SK-N-SH (cell line): ENCODE results near the gene FOCAD. TPM values are rescaled to one million over a fixed set of nuclear protein-coding genes. Genes with fewer than 3 reads are reported as not detected.

ENCODE experiments used
- CTCF ChIA-PET: fragments of 300-600, 350-600 bp; formaldehyde crosslinking; extraction: SDS; loops from one replicate; lab custom pipeline; 2021; lab: Yijun Ruan, JAX
- POLR2A ChIA-PET: fragments of 350-600 bp; sonication (Branson Sonifier 250); formaldehyde crosslinking; extraction: SDS; loops from one replicate; lab custom pipeline; 2020; ENCODE audit warnings: antibody characterized with exemption, inconsistent platforms; lab: Yijun Ruan, JAX
- DNase-seq: peaks from one replicate; pipeline ENCODE4 v3.0.0; 2012
- H2AFZ ChIP-seq: fragments of 200-600 bp; sonication (generic); 2 replicates; pipeline ENCODE4 v1.8.1; 2016; ENCODE audit warnings: antibody characterized with exemption, mild to moderate bottlenecking, low read depth
- H3F3A ChIP-seq: fragments of 200-600 bp; sonication (generic); replicated peaks from 2 replicates; pipeline ENCODE3; 2016; ENCODE audit warnings: antibody characterized with exemption, mild to moderate bottlenecking; ENCODE audit not compliant: insufficient read depth
- H3K27ac ChIP-seq, 2 experiments: fragments of 200-500 bp in 1 of 2; fragments of 200-600 bp in 1 of 2; sonication (Bioruptor generic) in 1 of 2; sonication (generic), shearing (Covaris generic) in 1 of 2; 2 replicates each; pipeline versions ENCODE4 v1.5.1 to v1.6.1; 2014 to 2016; ENCODE audit warnings: low read depth in 2 of 2, inconsistent platforms in 1 of 2, low read length in 1 of 2, mild to moderate bottlenecking in 1 of 2, mixed read lengths in 1 of 2
- H3K27me3 ChIP-seq: fragments of 200-600 bp; sonication (generic), shearing (Covaris generic); 2 replicates; pipeline ENCODE4 v1.6.1; 2016; ENCODE audit warnings: mixed run types; ENCODE audit not compliant: insufficient read depth
- H3K36me3 ChIP-seq, 2 experiments: fragments of 200-500 bp in 1 of 2; fragments of 200-600 bp in 1 of 2; sonication (Bioruptor generic) in 1 of 2; sonication (generic) in 1 of 2; replicated peaks in 1 of 2; 2 replicates each; pipeline versions ENCODE3 to v1.5.1; 2014 to 2016; ENCODE audit warnings: low read length in 1 of 2, mild to moderate bottlenecking in 1 of 2; ENCODE audit not compliant: insufficient read depth in 2 of 2, control insufficient read depth in 1 of 2
- H3K4me1 ChIP-seq, 2 experiments: fragments of 200-500 bp in 1 of 2; fragments of 200-600 bp in 1 of 2; sonication (Bioruptor generic) in 1 of 2; sonication (generic), shearing (Covaris generic) in 1 of 2; 2 replicates each; pipeline versions ENCODE4 v1.5.1 to v1.6.1; 2014 to 2016; ENCODE audit warnings: low read depth in 1 of 2, low read length in 1 of 2, mixed run types in 1 of 2; ENCODE audit not compliant: insufficient read depth in 2 of 2, control insufficient read depth in 1 of 2
- H3K4me2 ChIP-seq: fragments of 200-600 bp; sonication (generic), shearing (Covaris generic); 2 replicates; pipeline ENCODE4 v1.6.1; 2017; ENCODE audit warnings: mixed run types
- H3K4me3 ChIP-seq, 2 experiments: fragments of 200-500 bp in 1 of 2; fragments of 200-600 bp in 1 of 2; sonication (Bioruptor generic) in 1 of 2; sonication (generic), shearing (Covaris generic) in 1 of 2; 2 replicates each; pipeline versions ENCODE4 v1.5.1 to v1.8.1; 2014 to 2016; ENCODE audit warnings: low read depth in 2 of 2, inconsistent platforms in 1 of 2, low read length in 1 of 2, mild to moderate bottlenecking in 1 of 2, mixed read lengths in 1 of 2, moderate library complexity in 1 of 2
- H3K79me2 ChIP-seq: fragments of 200-600 bp; sonication (generic); 2 replicates; pipeline ENCODE4 v1.8.1; 2017; ENCODE audit warnings: mild to moderate bottlenecking; ENCODE audit not compliant: insufficient read depth
- H3K9ac ChIP-seq: fragments of 200-600 bp; sonication (generic); 2 replicates; pipeline ENCODE4 v1.6.1; 2017; ENCODE audit warnings: mixed run types
- H3K9me2 ChIP-seq: fragments of 200-600 bp; sonication (generic); 2 replicates; pipeline ENCODE4 v1.6.1; 2017; ENCODE audit warnings: mixed run types
- H3K9me3 ChIP-seq: fragments of 200-600 bp; sonication (generic); 2 replicates; pipeline ENCODE4 v1.6.1; 2017; ENCODE audit warnings: mixed run types, mild to moderate bottlenecking, moderate library complexity
- H4K20me1 ChIP-seq: fragments of 200-600 bp; sonication (generic); 2 replicates; pipeline ENCODE4 v1.6.1; 2017; ENCODE audit warnings: mild to moderate bottlenecking, mixed run types; ENCODE audit not compliant: insufficient read depth
- EP300 ChIP-seq, 2 experiments: IDR thresholded peaks; 2 replicates each; pipeline versions ENCODE4 v1.4.0 to v1.6.1; 2012; ENCODE audit warnings: borderline replicate concordance in 1 of 2, low read depth in 1 of 2, low read length in 1 of 2
- EZH2phosphoT487 ChIP-seq: fragments of 200-600 bp; sonication (generic); IDR thresholded peaks from 2 replicates; pipeline ENCODE4 v1.6.1; 2017; ENCODE audit warnings: low read depth, mixed run types, mild to moderate bottlenecking, antibody characterized with exemption, moderate library complexity, borderline replicate concordance
- GABPA ChIP-seq: IDR thresholded peaks from 2 replicates; pipeline ENCODE4 v1.4.0; 2012; ENCODE audit warnings: low read depth, mild to moderate bottlenecking
- JUND ChIP-seq: IDR thresholded peaks from 2 replicates; pipeline ENCODE4 v1.4.0; 2012
- MAX ChIP-seq: IDR thresholded peaks from 2 replicates; pipeline ENCODE4 v1.4.0; 2012; ENCODE audit warnings: low read depth
- MXI1 ChIP-seq: IDR thresholded peaks from 2 replicates; pipeline ENCODE4 v1.6.1; 2012; ENCODE audit warnings: mild to moderate bottlenecking, low read depth, low read length, improper control_type of control experiment
- NRF1 ChIP-seq: IDR thresholded peaks from 2 replicates; pipeline ENCODE4 v1.6.1; 2012; ENCODE audit warnings: low read depth, mild to moderate bottlenecking, low read length
- POLR2AphosphoS5 ChIP-seq: IDR thresholded peaks from 2 replicates; pipeline ENCODE4 v1.6.1; 2012; ENCODE audit warnings: low read depth, low read length
- RAD21 ChIP-seq: IDR thresholded peaks from 2 replicates; pipeline ENCODE4 v1.6.1; 2012; ENCODE audit warnings: mild to moderate bottlenecking, low read length
- RCOR1 ChIP-seq: fragments of 150-350 bp; IDR thresholded peaks from 2 replicates; pipeline ENCODE4 v1.6.1; 2017; ENCODE audit warnings: antibody characterized with exemption, low read length
- REST ChIP-seq: IDR thresholded peaks from 2 replicates; pipeline ENCODE4 v1.6.1; 2012; ENCODE audit warnings: mild to moderate bottlenecking, low read depth, low read length, moderate library complexity
- RFX5 ChIP-seq: IDR thresholded peaks from 2 replicates; pipeline ENCODE4 v1.6.1; 2012; ENCODE audit warnings: mild to moderate bottlenecking, improper control_type of control experiment, low read length
- SIN3A ChIP-seq: IDR thresholded peaks from 2 replicates; pipeline ENCODE4 v1.6.1; 2012; ENCODE audit warnings: low read depth, mild to moderate bottlenecking, low read length, moderate library complexity, borderline replicate concordance
- SMC3 ChIP-seq: IDR thresholded peaks from 2 replicates; pipeline ENCODE4 v1.6.1; 2012; ENCODE audit warnings: low read depth, low read length, improper control_type of control experiment
- TAF1 ChIP-seq: IDR thresholded peaks from 2 replicates; pipeline ENCODE4 v1.6.1; 2012; ENCODE audit warnings: low read depth, mild to moderate bottlenecking, low read length, moderate library complexity, borderline replicate concordance
- TCF12 ChIP-seq: IDR thresholded peaks from 2 replicates; pipeline ENCODE4 v1.4.0; 2012
- TEAD4 ChIP-seq: IDR thresholded peaks from 2 replicates; pipeline ENCODE4 v1.4.0; 2012; ENCODE audit warnings: mild to moderate bottlenecking, borderline replicate concordance; ENCODE audit not compliant: insufficient read depth
- YY1 ChIP-seq: IDR thresholded peaks from 2 replicates; pipeline ENCODE4 v1.4.0; 2012; ENCODE audit warnings: low read depth, mild to moderate bottlenecking
- WGBS: methylation state at CpG from one replicate; pipeline ENCODE4 v1.1.6; 2017; ENCODE audit warnings: low lambda C conversion rate; 5-methylcytosine and 5-hydroxymethylcytosine counted together
- polyA plus RNA-seq, 3 experiments: library from polyadenylated mRNA; depleted of rRNA; stranded (reverse); fragments of >200 nt; gene quantifications; 2 replicates each; pipeline ENCODE4 v1.2.3, GENCODE V29; 2012
- TF ChIP-seq, protein P1 (sequence below): IDR thresholded peaks from 2 replicates; pipeline ENCODE4 v1.4.0; 2012; ENCODE audit warnings: low read depth, borderline replicate concordance
- TF ChIP-seq, protein P2 (sequence below): fragments of 200-600 bp; sonication (generic); IDR thresholded peaks from 2 replicates; pipeline ENCODE4 v1.6.1; 2017; ENCODE audit warnings: antibody characterized with exemption, mild to moderate bottlenecking, moderate library complexity

Gene FOCAD
- polyA plus RNA-seq, 1 of the 3 experiments (the other 2 are of a cell fraction), result 15.8 TPM

DNA sequence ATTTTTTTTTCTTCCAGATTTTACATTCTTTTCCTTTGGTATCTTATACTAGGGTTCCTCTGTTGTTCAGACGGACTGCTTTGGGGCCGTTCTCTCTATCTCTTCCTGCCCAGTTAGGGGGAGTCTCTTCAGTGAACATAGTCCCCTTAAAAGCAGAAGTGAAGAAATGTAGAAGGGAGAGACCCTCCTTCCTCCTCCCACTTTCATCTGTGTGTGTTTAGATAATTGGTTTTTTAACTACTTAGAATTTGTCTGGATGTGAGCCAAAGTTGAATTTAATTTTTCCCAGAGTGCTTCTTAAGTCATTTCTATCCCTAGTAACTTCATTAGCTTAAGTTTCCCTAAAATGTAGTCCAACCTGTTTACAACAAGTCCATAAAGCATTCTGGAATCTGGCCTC lies 179.9 kb downstream of the FOCAD start:
- TF ChIP-seq, protein P1, sequence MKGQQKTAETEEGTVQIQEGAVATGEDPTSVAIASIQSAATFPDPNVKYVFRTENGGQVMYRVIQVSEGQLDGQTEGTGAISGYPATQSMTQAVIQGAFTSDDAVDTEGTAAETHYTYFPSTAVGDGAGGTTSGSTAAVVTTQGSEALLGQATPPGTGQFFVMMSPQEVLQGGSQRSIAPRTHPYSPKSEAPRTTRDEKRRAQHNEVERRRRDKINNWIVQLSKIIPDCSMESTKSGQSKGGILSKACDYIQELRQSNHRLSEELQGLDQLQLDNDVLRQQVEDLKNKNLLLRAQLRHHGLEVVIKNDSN, result no peak
- TF ChIP-seq YY1 (no peak), EP300 (IDR thresholded peaks at IDR 0.05; ENCODE audit: borderline replicate concordance in 1 of 2, low read depth in 1 of 2, low read length in 1 of 2) (no peak), TAF1 (no peak), SMC3 (no peak), POLR2AphosphoS5 (no peak), JUND (no peak), TCF12 (no peak), SIN3A (no peak)
- no peaks in the 10 kb centered on the region for H3K4me1 ChIP-seq
- H3K79me2 ChIP-seq, result no peaks in the 10 kb centered on the region
- H3K36me3 ChIP-seq, result peaks cover 2 to 5% of the 10 kb centered on the region in 2 experiments
- H3K9ac ChIP-seq, result no peak overlapping the region
- H3K27me3 ChIP-seq, result no peaks in the 10 kb centered on the region
- CTCF ChIA-PET, result interaction anchor here (0.6 kb wide), 1 partner anchor 19 kb away, joined by 3 read pairs; no protein-coding TSS in a partner anchor
- H4K20me1 ChIP-seq, result no peaks in the 10 kb centered on the region
- no peak for DNase-seq
- no peaks in the 10 kb centered on the region for H3K9me3 ChIP-seq
- H3K9me2 ChIP-seq, result no peaks in the 10 kb centered on the region
- H2AFZ ChIP-seq, result no peak overlapping the region
- H3K27ac ChIP-seq, result no peak overlapping the region
- WGBS, result 79% methylated on average over 2 of the region's 2 CpGs
- H3K4me3 ChIP-seq, result no peak overlapping the region
- POLR2A ChIA-PET, result no interaction called here
- no peaks in the 10 kb centered on the region for H3F3A ChIP-seq
- H3K4me2 ChIP-seq, result no peak overlapping the region

GRCh38 chr9:20865347-20865746 lies 181.3 kb downstream of the FOCAD start:
- Histone ChIP-seq H3K9ac (no peak overlapping the region), H3K9me3 (no peaks in the 10 kb centered on the region), H3F3A (no peaks in the 10 kb centered on the region), H3K4me2 (no peak overlapping the region), H2AFZ (no peak overlapping the region), H3K4me3 (no peak overlapping the region), H3K27me3 (no peaks in the 10 kb centered on the region), H3K27ac (no peak overlapping the region), H3K36me3 (peaks cover 2 to 5% of the 10 kb centered on the region in 2 experiments), H3K9me2 (no peaks in the 10 kb centered on the region), H3K4me1 (no peaks in the 10 kb centered on the region)
- CTCF ChIA-PET, result no interaction called here
- DNase-seq, result no peak
- WGBS, result 85% methylated on average over 4 of the region's 4 CpGs
- TF ChIP-seq MXI1 (no peak), RCOR1 (no peak), MAX (no peak), SIN3A (no peak), EZH2phosphoT487 (no peak), POLR2AphosphoS5 (no peak), RAD21 (no peak), RFX5 (no peak), TEAD4 (no peak), NRF1 (no peak), REST (no peak), GABPA (no peak), YY1 (no peak), EP300 (IDR thresholded peaks at IDR 0.05; ENCODE audit: borderline replicate concordance in 1 of 2, low read depth in 1 of 2, low read length in 1 of 2) (no peak)
- TF ChIP-seq, protein P2, sequence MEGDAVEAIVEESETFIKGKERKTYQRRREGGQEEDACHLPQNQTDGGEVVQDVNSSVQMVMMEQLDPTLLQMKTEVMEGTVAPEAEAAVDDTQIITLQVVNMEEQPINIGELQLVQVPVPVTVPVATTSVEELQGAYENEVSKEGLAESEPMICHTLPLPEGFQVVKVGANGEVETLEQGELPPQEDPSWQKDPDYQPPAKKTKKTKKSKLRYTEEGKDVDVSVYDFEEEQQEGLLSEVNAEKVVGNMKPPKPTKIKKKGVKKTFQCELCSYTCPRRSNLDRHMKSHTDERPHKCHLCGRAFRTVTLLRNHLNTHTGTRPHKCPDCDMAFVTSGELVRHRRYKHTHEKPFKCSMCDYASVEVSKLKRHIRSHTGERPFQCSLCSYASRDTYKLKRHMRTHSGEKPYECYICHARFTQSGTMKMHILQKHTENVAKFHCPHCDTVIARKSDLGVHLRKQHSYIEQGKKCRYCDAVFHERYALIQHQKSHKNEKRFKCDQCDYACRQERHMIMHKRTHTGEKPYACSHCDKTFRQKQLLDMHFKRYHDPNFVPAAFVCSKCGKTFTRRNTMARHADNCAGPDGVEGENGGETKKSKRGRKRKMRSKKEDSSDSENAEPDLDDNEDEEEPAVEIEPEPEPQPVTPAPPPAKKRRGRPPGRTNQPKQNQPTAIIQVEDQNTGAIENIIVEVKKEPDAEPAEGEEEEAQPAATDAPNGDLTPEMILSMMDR, result no peak
- TF ChIP-seq, all 33 proteins: peak for 0
- POLR2A ChIA-PET, result no interaction called here
- Histone ChIP-seq H3K79me2 (no peaks in the 10 kb centered on the region), H4K20me1 (no peaks in the 10 kb centered on the region)
